Measurements from ENCODE around the gene SETD7. TPM values are rescaled to one million over a fixed set of nuclear protein-coding genes. Genes with fewer than 3 reads are reported as not detected.

SETD7 gene
- total RNA-seq, 2 experiments from 2014 or later: 10.4 to 12.1 TPM

DNA sequence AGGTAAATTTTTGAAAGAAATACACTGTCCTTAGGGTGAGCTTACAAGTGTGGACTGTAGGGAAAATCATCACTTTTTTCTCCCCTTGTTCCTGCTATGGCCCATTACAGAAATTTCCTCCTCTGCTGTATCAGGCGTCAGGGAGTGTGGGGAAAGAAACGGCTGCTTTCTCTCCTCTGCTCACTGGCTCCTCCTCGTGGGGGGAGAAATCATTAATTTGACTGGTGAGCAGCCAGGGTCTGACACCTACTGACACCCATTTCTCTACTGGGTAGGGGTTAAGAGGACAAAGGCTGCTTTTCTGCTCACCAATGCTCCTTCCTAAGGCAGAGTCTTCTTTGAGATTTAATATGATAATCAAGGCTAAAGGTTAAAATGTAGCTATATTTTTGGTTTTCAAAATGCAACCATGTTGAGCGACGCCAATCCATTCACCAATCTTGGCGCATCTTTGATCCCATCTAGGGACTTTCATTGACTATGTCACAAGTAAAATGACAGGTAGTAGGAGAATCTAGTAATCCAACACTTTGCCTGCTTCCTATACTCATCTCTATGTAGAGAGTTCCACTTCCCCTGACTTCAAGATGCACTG lies 25.1 kb downstream of the SETD7 start:
- H3K27ac Mint-ChIP-seq: no peak overlapping the region
- peaks cover 7% of the 10 kb centered on the region for H3K4me1 Mint-ChIP-seq (ENCODE audit: low read depth)
- H3K4me3 Mint-ChIP-seq: no peak overlapping the region
- TF ChIP-seq, protein P1, sequence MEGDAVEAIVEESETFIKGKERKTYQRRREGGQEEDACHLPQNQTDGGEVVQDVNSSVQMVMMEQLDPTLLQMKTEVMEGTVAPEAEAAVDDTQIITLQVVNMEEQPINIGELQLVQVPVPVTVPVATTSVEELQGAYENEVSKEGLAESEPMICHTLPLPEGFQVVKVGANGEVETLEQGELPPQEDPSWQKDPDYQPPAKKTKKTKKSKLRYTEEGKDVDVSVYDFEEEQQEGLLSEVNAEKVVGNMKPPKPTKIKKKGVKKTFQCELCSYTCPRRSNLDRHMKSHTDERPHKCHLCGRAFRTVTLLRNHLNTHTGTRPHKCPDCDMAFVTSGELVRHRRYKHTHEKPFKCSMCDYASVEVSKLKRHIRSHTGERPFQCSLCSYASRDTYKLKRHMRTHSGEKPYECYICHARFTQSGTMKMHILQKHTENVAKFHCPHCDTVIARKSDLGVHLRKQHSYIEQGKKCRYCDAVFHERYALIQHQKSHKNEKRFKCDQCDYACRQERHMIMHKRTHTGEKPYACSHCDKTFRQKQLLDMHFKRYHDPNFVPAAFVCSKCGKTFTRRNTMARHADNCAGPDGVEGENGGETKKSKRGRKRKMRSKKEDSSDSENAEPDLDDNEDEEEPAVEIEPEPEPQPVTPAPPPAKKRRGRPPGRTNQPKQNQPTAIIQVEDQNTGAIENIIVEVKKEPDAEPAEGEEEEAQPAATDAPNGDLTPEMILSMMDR (IDR thresholded peaks at IDR 0.05): peak; percentile 77
- ChIA-PET CTCF (interaction anchor here (0.6 to 3.0 kb wide), 20 partner anchors 9 to 500 kb away, joined by 3 to 12 read pairs (median 4); no protein-coding TSS in a partner anchor), POLR2A (no interaction called here)
- ATAC-seq: peak; percentile 77
- DNase-seq: peak; percentile 63
- no peaks in the 10 kb centered on the region for H3K9me3 Mint-ChIP-seq
- H3K27me3 Mint-ChIP-seq: no peaks in the 10 kb centered on the region
- peaks cover 14% of the 10 kb centered on the region for H3K36me3 Mint-ChIP-seq (ENCODE audit: low read depth)
- intact Hi-C loops (cut with micrococcal nuclease): loop anchor here (5.0 kb wide), 1 partner anchor 114 kb away; no protein-coding TSS in a partner anchor

DNA sequence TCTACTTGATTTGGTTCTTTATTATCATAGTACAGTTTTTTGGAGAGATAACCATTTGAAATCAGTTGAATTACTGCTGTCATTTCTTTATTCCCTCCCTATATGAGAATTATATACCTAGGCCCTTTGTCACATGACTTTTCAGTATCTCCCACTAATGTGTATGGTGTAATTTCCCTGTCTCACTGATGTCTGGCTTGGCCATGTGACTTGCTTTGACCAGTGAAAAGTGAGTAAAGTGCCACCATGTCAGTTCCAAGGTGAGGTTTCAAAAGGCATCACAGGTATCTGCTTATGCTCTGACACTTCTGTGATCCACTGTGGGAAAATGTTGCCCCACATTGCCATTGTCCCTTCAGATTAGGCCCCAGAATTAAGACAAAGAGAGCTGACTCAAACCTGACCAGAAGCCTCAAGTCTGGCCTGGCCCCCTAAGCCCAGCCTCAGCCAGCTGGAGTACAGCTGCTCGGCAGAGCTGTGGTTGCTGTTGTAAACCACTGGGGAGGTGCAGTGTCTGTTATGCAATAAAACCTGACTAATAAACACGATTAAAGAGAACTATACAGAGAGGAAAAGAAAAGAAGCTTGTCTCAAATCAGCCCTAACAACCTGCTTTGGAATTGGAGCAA lies 27.5 kb downstream of the SETD7 start:
- ATAC-seq: peak; percentile 49
- CTCF ChIA-PET: interaction anchor here (1.1 to 2.4 kb wide), 2 partner anchors 31 to 125 kb away, joined by 3 to 9 read pairs; no protein-coding TSS in a partner anchor
- peak; percentile 12 for DNase-seq
- POLR2A ChIA-PET: interaction anchor here (0.7 kb wide), 1 partner anchor 103 kb away, joined by 3 read pairs; no protein-coding TSS in a partner anchor
- intact Hi-C loops (cut with micrococcal nuclease): no loop called here
- H3K4me3 Mint-ChIP-seq: no peak overlapping the region
- no peak overlapping the region for H3K27ac Mint-ChIP-seq
- TF ChIP-seq, protein P1 (IDR thresholded peaks at IDR 0.05): no peak
- peaks cover 30% of the 10 kb centered on the region for H3K36me3 Mint-ChIP-seq (ENCODE audit: low read depth)
- H3K9me3 Mint-ChIP-seq: no peaks in the 10 kb centered on the region
- peaks cover 15% of the 10 kb centered on the region for H3K4me1 Mint-ChIP-seq (ENCODE audit: low read depth)
- H3K27me3 Mint-ChIP-seq: no peaks in the 10 kb centered on the region

- Mint-ChIP-seq H3K4me3 (no peak overlapping the region), H3K4me1 (ENCODE audit: low read depth) (peaks cover 15% of the 10 kb centered on the region), H3K36me3 (ENCODE audit: low read depth) (peaks cover 38% of the 10 kb centered on the region), H3K9me3 (no peaks in the 10 kb centered on the region), H3K27ac (no peak overlapping the region), H3K27me3 (no peaks in the 10 kb centered on the region)
- TF ChIP-seq, protein P1 (IDR thresholded peaks at IDR 0.05): no peak
- ATAC-seq (no peak), DNase-seq (no peak)
- ChIA-PET CTCF (interaction anchor here (0.8 to 2.4 kb wide), 2 partner anchors 18 to 29 kb away, joined by 4 to 9 read pairs; no protein-coding TSS in a partner anchor), POLR2A (no interaction called here)
- intact Hi-C loops (cut with micrococcal nuclease): no loop called here
These were observed 29.1 kb downstream of the SETD7 start for GRCh38 chr4:139526928-139527327.

DNA sequence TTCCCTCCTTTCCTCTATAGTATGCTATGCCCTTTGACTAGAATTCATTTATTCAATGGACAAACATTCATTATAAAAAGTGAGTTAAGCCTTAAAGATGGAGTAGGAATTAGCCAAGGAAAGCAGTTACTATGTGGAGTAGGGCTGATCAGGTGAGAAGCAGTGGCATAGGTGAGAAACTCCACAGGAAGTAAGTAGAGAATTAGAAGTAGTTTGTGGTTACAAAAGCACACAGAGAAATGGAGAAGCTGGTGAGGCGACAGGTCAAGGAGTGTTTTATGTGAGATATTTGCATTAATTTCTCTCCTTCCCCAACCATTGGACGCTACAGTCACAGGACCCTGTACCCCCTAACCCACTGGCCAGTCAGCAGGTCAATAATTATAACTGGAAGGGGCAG lies 30.6 kb downstream of the SETD7 start:
- Mint-ChIP-seq H3K27me3 (no peaks in the 10 kb centered on the region), H3K9me3 (no peaks in the 10 kb centered on the region), H3K4me1 (ENCODE audit: low read depth) (peaks cover 15% of the 10 kb centered on the region), H3K27ac (no peak overlapping the region), H3K4me3 (no peak overlapping the region), H3K36me3 (ENCODE audit: low read depth) (peaks cover 47% of the 10 kb centered on the region)
- TF ChIP-seq, protein P1 (IDR thresholded peaks at IDR 0.05): no peak
- ATAC-seq (no peak), DNase-seq (no peak)
- ChIA-PET POLR2A (no interaction called here), CTCF (no interaction called here)
- intact Hi-C loops (cut with micrococcal nuclease): no loop called here

DNA sequence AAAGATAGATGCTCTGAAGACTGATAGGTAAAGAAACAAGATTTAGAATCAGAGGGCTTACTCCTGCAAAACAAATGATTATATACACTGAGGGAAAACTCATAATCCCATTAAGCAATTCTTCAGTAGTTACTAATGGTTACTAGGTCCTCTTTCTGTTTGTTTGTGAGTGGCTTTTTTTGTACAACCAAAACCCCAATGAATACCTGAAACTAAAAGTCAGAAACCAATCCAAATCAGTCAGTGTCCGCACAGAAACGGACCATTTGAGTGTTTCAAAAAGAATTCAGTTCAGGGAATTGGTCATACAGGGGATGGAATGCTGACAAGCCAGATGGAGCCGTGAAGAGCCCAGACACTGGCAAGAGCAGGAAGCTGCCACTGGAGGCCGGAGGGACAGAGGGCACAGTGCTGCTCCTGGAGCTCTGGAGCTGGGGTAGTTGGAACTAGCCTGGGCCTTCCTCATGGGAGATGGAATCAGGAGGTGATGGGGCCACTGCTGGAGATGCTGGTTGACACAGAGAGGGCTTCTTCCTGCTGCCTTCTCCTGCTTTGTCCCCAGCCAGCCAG lies 31.9 kb downstream of the SETD7 start:
- intact Hi-C loops (cut with micrococcal nuclease): no loop called here
- no peak for DNase-seq
- Mint-ChIP-seq H3K27ac (no peak overlapping the region), H3K27me3 (no peaks in the 10 kb centered on the region), H3K9me3 (no peaks in the 10 kb centered on the region), H3K4me1 (ENCODE audit: low read depth) (peaks cover 15% of the 10 kb centered on the region), H3K4me3 (no peak overlapping the region), H3K36me3 (ENCODE audit: low read depth) (peaks cover 50% of the 10 kb centered on the region)
- ChIA-PET CTCF (no interaction called here), POLR2A (no interaction called here)
- TF ChIP-seq, protein P1 (IDR thresholded peaks at IDR 0.05): no peak
- ATAC-seq: no peak
